AG08395 (cell line): ENCODE measurements around the gene CCDC197.

ENCODE experiments used
- DNase-seq: peaks from one replicate; pipeline ENCODE4 v3.0.0; 2012; ENCODE audit warnings: mixed read lengths, low spot score

The CCDC197 gene

GRCh38 chr14:94043111-94043755 is 46.1 kb downstream of the CCDC197 start:
- DNase-seq = no peak

GRCh38 chr14:94043756-94044475 is 46.8 kb downstream of the CCDC197 start:
- no peak for DNase-seq

- no peak for DNase-seq
These were observed 47.5 kb downstream of the CCDC197 start for GRCh38 chr14:94044476-94045091.

DNA sequence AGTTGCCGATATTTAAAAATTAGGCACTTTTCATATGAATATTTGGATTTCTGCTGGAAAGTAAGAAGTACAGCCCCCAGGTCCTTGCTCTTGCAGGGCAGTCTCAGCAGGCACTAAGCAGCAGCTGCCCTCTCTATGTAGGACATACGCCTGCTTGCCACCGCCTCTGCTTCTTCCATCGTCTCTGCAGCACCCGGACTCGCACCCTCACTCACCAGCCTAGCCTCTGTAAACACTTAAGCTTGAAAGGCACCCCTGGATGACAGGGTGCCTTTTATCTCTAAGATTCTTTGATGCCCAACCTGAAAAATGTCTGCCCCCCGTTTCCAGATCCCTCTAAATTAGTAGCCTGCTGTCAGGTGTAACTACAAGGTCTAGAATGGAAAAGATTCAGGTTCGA is 48.0 kb downstream of the CCDC197 start:
- DNase-seq = no peak

GRCh38 chr14:94045563-94046345 is 48.7 kb downstream of the CCDC197 start:
- DNase-seq = no peak

GRCh38 chr14:94046696-94047250 is 49.7 kb downstream of the CCDC197 start:
- DNase-seq = no peak

GRCh38 chr14:94047581-94047980 is 50.5 kb downstream of the CCDC197 start:
- DNase-seq = no peak

GRCh38 chr14:94048691-94049624 is 51.9 kb downstream of the CCDC197 start:
- DNase-seq = no peak

GRCh38 chr14:94049625-94050023 is 52.5 kb downstream of the CCDC197 start:
- DNase-seq = no peak

GRCh38 chr14:94050231-94050880 is 53.3 kb downstream of the CCDC197 start:
- DNase-seq = no peak

GRCh38 chr14:94051115-94051514 is 54.0 kb downstream of the CCDC197 start:
- peak; percentile 38 for DNase-seq

GRCh38 chr14:94051779-94052178 is 54.7 kb downstream of the CCDC197 start:
- no peak for DNase-seq

DNA sequence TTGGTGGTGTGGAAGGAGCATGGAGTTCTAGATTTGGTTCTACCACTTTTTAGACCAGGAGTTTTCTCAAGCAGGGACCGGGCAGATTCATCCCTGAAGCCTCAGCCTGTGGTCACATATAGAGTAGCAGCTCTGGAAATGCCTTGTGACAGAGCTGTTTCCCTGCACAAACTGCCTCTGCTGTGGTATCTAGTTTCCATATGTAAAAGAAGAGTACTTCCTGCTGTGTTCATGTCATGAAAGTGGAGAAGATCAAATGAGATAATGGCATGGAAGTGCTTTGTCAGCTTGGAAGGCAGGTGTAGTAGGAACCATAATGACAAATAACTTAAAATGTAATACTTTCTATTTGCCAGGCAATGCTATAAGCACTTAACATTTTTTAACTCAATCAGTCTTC is 55.1 kb downstream of the CCDC197 start:
- no peak for DNase-seq

DNA sequence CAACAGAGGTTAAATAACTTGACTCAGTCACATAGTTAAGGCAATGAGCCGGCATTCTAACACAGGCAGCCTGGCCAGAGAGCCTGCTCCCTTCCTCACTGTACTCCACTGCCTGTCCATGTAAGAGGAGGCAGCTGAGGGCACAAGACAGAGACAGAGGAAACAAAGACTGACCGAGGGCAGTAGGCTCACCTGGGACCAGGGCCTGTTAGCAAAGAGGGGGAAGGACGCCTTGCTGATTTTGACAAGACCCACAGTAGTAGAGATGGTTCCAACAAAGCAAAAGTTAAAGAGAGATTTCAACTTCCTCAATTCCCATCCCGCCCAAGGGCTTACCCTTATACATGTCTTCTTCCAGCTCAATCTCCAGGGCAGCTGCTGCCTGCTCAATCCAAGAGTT is 55.6 kb downstream of the CCDC197 start:
- no peak for DNase-seq

- DNase-seq = no peak
These were observed 57.3 kb downstream of the CCDC197 start for GRCh38 chr14:94054401-94054800.

DNA sequence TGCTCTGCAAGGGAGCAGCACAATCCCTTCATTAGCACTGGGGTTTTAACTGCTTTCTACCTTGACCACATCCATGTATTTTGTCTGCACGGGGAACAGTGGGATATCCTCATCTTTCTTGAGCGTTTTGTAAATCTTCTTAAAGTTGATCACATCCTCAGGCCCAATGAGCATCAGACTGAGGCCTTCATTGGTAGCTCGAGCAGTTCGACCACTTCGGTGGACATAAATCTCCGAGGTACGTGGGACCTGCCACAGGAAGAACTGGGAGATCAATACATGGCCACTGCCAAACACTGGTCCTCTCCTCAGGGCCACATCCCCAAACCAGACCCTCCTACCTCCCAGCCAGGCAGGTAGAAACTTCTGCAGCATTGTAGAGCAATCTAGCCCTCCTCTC is 57.8 kb downstream of the CCDC197 start:
- no peak for DNase-seq

- DNase-seq = no peak
These were observed 59.6 kb downstream of the CCDC197 start for GRCh38 chr14:94056579-94057308.

DNA sequence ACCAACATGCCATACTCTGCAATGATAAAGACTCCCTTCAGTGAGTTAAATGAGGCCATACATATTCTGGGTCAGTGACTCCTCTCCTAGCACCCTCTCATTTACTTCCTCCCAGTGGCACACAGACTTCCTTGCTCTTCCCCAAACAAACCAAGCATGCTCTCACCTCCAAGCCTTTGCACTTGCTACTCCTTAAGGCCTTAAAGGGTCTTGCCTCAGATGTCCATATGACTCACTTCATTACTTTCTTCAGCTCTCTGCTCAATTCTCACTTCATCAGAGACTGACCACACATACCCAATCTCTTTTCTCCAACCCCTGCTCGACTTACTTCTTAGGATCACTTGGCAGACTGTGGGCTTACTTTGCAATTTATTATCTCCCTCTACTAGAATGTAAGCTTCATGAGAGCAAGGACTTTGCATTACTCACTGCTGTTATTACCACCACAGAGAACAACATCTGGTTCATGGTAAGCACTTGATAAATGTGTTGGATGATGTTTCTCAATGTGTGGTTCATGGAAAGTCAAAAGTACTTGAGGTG is 61.1 kb downstream of the CCDC197 start:
- DNase-seq = no peak
